Neutrophil (primary cell): Measurements from ENCODE around the gene TELO2.

Experiments
- H3K27ac ChIP-seq: fragments of 200-600 bp; sonication (generic); 2 replicates; pipeline ENCODE4 v1.5.1; 2016; ENCODE audit warnings: mild to moderate bottlenecking, moderate library complexity
- H3K27me3 ChIP-seq: fragments of 200-600 bp; sonication (generic); 2 replicates; pipeline ENCODE4 v1.6.0; 2016; ENCODE audit warnings: mild to moderate bottlenecking
- H3K36me3 ChIP-seq: fragments of 200-600 bp; sonication (generic); 2 replicates; pipeline ENCODE4 v1.5.1; 2017
- H3K4me1 ChIP-seq, 2 experiments: fragments of 200-600 bp in 1 of 2; sonication (generic) in 1 of 2; 1 replicate in 1 of 2; 2 replicates in 1 of 2; pipeline versions ENCODE4 v1.5.1 to v1.6.1; 2013 to 2016; ENCODE audit warnings: low read depth in 1 of 2, low read length in 1 of 2, mild to moderate bottlenecking in 1 of 2, moderate library complexity in 1 of 2; ENCODE audit not compliant: control insufficient read depth in 1 of 2, insufficient read depth in 1 of 2
- H3K4me3 ChIP-seq, 2 experiments: fragments of 200-600 bp in 1 of 2; sonication (generic) in 1 of 2; 1 replicate in 1 of 2; 2 replicates in 1 of 2; pipeline ENCODE4 v1.5.1; 2013 to 2016; ENCODE audit warnings: low read depth in 1 of 2, low read length in 1 of 2, mild to moderate bottlenecking in 1 of 2, moderate library complexity in 1 of 2
- H3K9me3 ChIP-seq: fragments of 200-600 bp; sonication (generic); 2 replicates; pipeline ENCODE4 v1.5.1; 2016
- TF ChIP-seq, protein P1 (sequence below): fragments of 200-600 bp; sonication (generic); IDR thresholded peaks from 2 replicates; pipeline ENCODE4 v1.5.1; 2016; ENCODE audit warnings: antibody characterized with exemption

Gene TELO2

DNA sequence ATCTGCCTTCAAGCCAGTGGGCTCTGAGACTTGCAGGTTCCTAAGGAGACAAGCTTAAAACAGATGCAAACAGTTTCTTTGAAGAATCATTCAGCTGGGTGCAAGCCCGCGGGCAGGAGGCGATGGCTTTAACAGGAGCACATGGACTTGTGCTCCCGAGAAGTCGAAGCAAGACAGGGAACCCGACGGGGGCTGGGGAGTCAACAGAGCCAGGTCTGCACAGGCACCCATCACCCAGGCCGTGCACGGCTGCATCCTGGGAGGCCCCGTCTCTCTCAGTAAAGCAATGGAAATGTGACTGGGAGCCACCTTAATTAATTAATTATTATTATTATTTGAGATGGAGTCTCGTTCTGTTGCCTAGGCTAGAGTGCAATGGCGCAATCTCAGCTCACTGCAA, 4.1 kb upstream of the TELO2 start:
- TF ChIP-seq, protein P1, sequence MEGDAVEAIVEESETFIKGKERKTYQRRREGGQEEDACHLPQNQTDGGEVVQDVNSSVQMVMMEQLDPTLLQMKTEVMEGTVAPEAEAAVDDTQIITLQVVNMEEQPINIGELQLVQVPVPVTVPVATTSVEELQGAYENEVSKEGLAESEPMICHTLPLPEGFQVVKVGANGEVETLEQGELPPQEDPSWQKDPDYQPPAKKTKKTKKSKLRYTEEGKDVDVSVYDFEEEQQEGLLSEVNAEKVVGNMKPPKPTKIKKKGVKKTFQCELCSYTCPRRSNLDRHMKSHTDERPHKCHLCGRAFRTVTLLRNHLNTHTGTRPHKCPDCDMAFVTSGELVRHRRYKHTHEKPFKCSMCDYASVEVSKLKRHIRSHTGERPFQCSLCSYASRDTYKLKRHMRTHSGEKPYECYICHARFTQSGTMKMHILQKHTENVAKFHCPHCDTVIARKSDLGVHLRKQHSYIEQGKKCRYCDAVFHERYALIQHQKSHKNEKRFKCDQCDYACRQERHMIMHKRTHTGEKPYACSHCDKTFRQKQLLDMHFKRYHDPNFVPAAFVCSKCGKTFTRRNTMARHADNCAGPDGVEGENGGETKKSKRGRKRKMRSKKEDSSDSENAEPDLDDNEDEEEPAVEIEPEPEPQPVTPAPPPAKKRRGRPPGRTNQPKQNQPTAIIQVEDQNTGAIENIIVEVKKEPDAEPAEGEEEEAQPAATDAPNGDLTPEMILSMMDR, result no peak
- no peaks in the 10 kb centered on the region for H3K27me3 ChIP-seq
- peaks cover 31% of the 10 kb centered on the region in 2 experiments for H3K4me1 ChIP-seq

DNA sequence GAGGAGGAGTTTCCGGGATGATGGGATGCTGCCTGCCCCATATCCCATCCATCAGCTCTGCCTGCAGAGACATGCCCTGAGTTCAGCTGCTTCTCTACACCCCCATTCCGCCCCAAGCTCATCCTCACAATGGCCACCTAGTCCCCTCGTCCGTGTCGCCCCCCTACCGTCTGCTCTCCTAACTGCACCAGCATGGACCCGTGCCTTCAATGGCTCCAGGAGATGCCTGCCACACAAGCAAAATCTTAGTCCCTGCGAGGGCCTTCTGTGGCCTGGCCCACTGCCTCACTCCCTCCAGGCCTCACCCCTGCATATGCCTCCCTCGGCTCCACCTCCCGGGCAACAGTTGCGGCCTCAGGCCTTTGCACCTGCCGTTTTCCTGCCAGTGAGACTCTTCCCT, 1.8 kb upstream of the TELO2 start:
- TF ChIP-seq, protein P1, result no peak
- Histone ChIP-seq H3K36me3 (peaks cover 8% of the 10 kb centered on the region), H3K27me3 (no peaks in the 10 kb centered on the region), H3K4me3 (no peak overlapping the region), H3K9me3 (no peaks in the 10 kb centered on the region), H3K4me1 (peaks cover 30 to 31% of the 10 kb centered on the region in 2 experiments), H3K27ac (no peak overlapping the region)

More for the DNA sequence above, 4.1 kb upstream of the TELO2 start:
- peak overlapping the region; percentile 30 to 32 for H3K4me3 ChIP-seq
- H3K27ac ChIP-seq, result peak overlapping the region; percentile 82
- H3K36me3 ChIP-seq, result no peaks in the 10 kb centered on the region
- H3K9me3 ChIP-seq, result no peaks in the 10 kb centered on the region

DNA sequence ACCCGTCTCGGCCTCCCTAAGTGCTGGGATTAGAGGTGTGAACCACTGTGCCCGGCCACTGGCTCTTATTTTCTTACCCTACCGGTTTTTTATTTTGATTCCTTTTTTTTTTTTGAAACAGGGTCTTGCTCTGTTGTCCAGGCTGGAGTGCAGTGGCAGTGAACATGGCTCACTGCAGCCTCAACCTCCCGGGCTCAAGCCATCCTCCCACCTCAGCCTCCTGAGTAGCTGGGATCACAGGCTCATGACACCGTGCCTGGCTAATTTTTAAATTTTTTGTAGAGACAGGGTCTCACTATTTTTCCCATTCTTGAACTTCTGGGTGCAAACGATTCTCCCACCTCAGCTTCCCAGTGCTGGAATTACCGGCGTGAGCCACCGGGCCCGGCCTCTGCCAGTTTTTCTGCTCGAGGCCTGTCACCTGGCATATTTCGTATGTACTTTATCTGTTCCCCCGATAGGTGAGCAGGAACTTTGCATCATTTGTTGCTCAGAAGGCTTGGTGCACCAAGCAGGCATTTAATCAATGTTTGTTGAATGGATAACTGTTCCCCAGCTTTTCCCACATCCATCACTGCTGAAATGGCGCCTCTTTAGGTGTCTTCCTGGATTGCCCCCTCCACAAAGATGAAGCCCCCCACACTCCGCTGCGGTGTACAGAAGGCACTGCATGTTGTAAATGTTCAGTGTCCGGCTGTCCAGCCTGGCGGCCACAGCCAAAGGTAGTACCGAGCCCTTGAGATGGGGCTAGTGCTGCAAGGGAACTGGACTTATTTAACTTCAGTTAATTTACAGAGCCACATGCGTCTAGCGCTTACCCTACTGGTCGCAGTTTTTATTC, 858 bp upstream of the TELO2 start:
- peaks cover 30 to 31% of the 10 kb centered on the region in 2 experiments for H3K4me1 ChIP-seq
- no peaks in the 10 kb centered on the region for H3K27me3 ChIP-seq
- H3K27ac ChIP-seq, result peak overlapping the region; percentile 87
- H3K4me3 ChIP-seq, result peak overlapping the region; percentile 73 to 90
- peaks cover 18% of the 10 kb centered on the region for H3K36me3 ChIP-seq
- TF ChIP-seq, protein P1, result no peak
- no peaks in the 10 kb centered on the region for H3K9me3 ChIP-seq

DNA sequence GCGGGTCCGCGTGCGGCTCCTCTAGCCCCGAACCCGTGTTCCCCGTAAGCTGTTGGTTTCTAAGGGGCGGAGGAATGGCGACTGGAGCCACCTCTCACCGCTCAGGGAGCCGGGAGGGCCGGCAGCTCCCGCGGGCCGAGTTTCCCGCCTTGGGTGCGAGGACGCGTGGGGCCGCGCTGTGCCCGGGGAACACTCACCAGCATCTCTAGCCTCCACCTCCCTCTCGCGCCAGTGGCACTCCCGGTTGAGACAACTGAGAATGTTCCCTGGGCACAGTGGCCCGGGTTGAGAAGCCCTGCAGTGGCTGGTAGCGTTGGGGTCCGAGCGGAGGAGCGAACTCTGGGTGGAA, 560 bp downstream of the TELO2 start:
- no peaks in the 10 kb centered on the region for H3K27me3 ChIP-seq
- no peaks in the 10 kb centered on the region for H3K9me3 ChIP-seq
- peak overlapping the region; percentile 87 for H3K27ac ChIP-seq
- peak overlapping the region; percentile 73 to 90 for H3K4me3 ChIP-seq
- TF ChIP-seq, protein P1, result no peak
- H3K36me3 ChIP-seq, result peaks cover 23% of the 10 kb centered on the region
- peaks cover 20% of the 10 kb centered on the region in 2 experiments for H3K4me1 ChIP-seq

DNA sequence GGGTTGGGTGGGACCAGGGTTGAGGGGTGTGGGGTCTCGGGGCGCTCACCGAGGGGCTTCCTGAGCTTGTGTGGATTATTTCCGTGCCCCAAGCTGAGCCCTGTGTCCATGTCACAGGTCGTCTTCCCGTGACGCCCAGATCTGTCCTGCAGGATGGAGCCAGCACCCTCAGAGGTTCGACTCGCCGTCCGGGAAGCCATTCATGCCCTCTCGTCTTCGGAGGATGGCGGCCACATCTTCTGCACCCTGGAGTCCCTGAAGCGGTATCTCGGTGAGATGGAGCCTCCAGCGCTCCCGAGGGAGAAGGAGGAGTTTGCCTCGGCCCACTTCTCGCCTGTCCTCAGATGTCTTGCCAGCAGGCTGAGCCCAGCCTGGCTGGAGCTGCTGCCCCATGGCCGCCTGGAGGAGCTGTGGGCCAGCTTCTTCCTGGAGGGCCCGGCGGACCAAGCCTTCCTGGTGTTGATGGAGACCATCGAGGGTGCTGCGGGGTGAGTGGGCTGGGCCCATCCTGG, 1.0 kb downstream of the TELO2 start:
- Histone ChIP-seq H3K9me3 (no peaks in the 10 kb centered on the region), H3K4me1 (peaks cover 15% of the 10 kb centered on the region in 2 experiments), H3K4me3 (peak overlapping the region; percentile 73 to 90), H3K27ac (no peak overlapping the region), H3K27me3 (no peaks in the 10 kb centered on the region), H3K36me3 (peaks cover 27% of the 10 kb centered on the region)
- TF ChIP-seq, protein P1, result no peak
